Adrenal gland (tissue), 19 donors: ENCODE data around the gene LRRC19. TPM values are rescaled to one million over a fixed set of nuclear protein-coding genes. Genes with fewer than 3 reads are reported as not detected.

Experiments used
- DNase-seq, 7 donors: peaks; one replicate each; pipeline ENCODE4 v3.0.0-alpha.2; 2019 to 2020
- H3K27ac ChIP-seq, 5 donors: fragments of 200-600 bp; sonication (generic) in 4 of 5; 1 replicate in 3 of 5; 2 replicates in 2 of 5; pipeline versions ENCODE4 v1.5.1 to v1.8.0; 2016 to 2020; ENCODE audit warnings: mild to moderate bottlenecking in 1 of 5
- H3K27me3 ChIP-seq: fragments of 200-600 bp; 2 replicates; pipeline ENCODE4 v1.8.0; 2021
- H3K36me3 ChIP-seq, 2 donors: fragments of 200-600 bp; replicated peaks in 1 of 2; 1 replicate in 1 of 2; 2 replicates in 1 of 2; pipeline versions ENCODE4 v1.5.1 to v1.8.0; 2018 to 2022
- H3K4me1 ChIP-seq, 2 donors: fragments of 200-600 bp; replicated peaks in 1 of 2; 1 replicate in 1 of 2; 2 replicates in 1 of 2; pipeline versions ENCODE4 v1.5.1 to v1.8.0; 2018 to 2021
- H3K4me3 ChIP-seq, 4 donors: fragments of 200-600 bp; sonication (generic) in 3 of 4; one replicate each; pipeline ENCODE4 v1.5.1; 2016 to 2018
- H3K9me3 ChIP-seq, 3 donors: fragments of 200-600 bp; sonication (generic) in 1 of 3; replicated peaks in 1 of 3; 1 replicate in 2 of 3; 2 replicates in 1 of 3; pipeline versions ENCODE4 v1.5.1 to v1.8.0; 2016 to 2021
- POLR2A ChIP-seq, 2 donors: fragments of 450-650 bp; IDR thresholded peaks; one replicate each; pipeline ENCODE4 v1.6.1; 2017; ENCODE audit warnings: antibody characterized with exemption in 2 of 2, mild to moderate bottlenecking in 2 of 2, moderate library complexity in 1 of 2
- WGBS, 4 donors: extraction: QIAGEN DNeasy Blood & Tissue Kit in 2 of 4; methylation state at CpG; one replicate each; pipeline versions ENCODE4 v1.1.5 to v1.1.7; 2013 to 2017; 5-methylcytosine and 5-hydroxymethylcytosine counted together
- intact Hi-C, 2 donors: fragments of 100-400 bp; cut with DNase I; formaldehyde crosslinking; loops; one replicate each; pipeline versions ENCODE4 v1.14.1 to v1.15.0; 2022 to 2023
- long read RNA-seq, 10 donors: library from polyadenylated mRNA in 3 of 10; unstranded in 2 of 10; stranded (forward) in 1 of 10; transcript quantifications; one replicate each; pipeline ENCODE4 v2.0.0 and lab custom pipeline, GENCODE V29; 2021 to 2026
- polyA plus RNA-seq, 3 donors: library from polyadenylated mRNA; stranded (reverse); fragments of 200-250 nt in 2 of 3; fragments of 350-450 nt in 1 of 3; fragmentation: Illumina TruSeq in 1 of 3; extraction: RNeasy Lipid Tissue Mini Kit (QIAGEN cat#74804) in 1 of 3; gene quantifications; one replicate each; pipeline ENCODE4 v1.2.3, GENCODE V29; 2013 to 2014
- total RNA-seq, 9 donors: library from RNA; depleted of rRNA in 4 of 9; stranded (reverse); fragments of >200 nt in 4 of 9; fragments of 120-200 nt in 1 of 9; fragmentation: NEBNext Ultra II Directional in 1 of 9; extraction: Animal tissue kit (Norgen Biotek cat#: 25700) in 1 of 9; gene quantifications; one replicate each; pipeline versions ENCODE4 v1.1.0 to v1.2.4, GENCODE V29; 2013 to 2023
- TF ChIP-seq, protein P1 (sequence below), 6 experiments: fragments of 450-650 bp in 4 of 6; fragments of 200-600 bp in 2 of 6; sonication (generic) in 1 of 6; IDR thresholded peaks; 1 replicate in 5 of 6; 2 replicates in 1 of 6; pipeline versions ENCODE4 v1.5.1 to v1.8.0; 2016 to 2021; ENCODE audit warnings: antibody characterized with exemption in 6 of 6, mild to moderate bottlenecking in 2 of 6, moderate library complexity in 1 of 6
- donor health status: healthy with polysubstance abuse.
- donor health status: Bipolar disorder and iron deficiency.
- donor health status: DM: yes; HTN: yes; CAD: no.
- donor health status: DM: no; HTN: no; CAD: no.
- donor health status: DM: no; HTN: no; CAD: no.
- donor health status: DM: yes; HTN: yes; CAD: no.

Gene LRRC19, protein sequence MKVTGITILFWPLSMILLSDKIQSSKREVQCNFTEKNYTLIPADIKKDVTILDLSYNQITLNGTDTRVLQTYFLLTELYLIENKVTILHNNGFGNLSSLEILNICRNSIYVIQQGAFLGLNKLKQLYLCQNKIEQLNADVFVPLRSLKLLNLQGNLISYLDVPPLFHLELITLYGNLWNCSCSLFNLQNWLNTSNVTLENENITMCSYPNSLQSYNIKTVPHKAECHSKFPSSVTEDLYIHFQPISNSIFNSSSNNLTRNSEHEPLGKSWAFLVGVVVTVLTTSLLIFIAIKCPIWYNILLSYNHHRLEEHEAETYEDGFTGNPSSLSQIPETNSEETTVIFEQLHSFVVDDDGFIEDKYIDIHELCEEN
- not detected for total RNA-seq
- polyA plus RNA-seq, result not detected
- long read RNA-seq, donor 1, partial matches to known transcripts, result 5 of 10 reads
- long read RNA-seq, donor 1, other reads (novel, unspliced or antisense), result 5 of 10 reads
- long read RNA-seq, donor 2, result 0 reads
- long read RNA-seq, donor 3, result 0 reads
- long read RNA-seq, donor 4, partial matches to known transcripts, result 0 of 1 reads
- long read RNA-seq, donor 4, other reads (novel, unspliced or antisense), result 1 of 1 reads
- long read RNA-seq, donor 5, result 0 reads
- long read RNA-seq, donor 6, result 0 reads
- long read RNA-seq, donor 7, result 0 reads
- long read RNA-seq, donor 8, result 0 reads
- long read RNA-seq, donor 9, result 0 reads
- long read RNA-seq, donor 10, result 0 reads

DNA sequence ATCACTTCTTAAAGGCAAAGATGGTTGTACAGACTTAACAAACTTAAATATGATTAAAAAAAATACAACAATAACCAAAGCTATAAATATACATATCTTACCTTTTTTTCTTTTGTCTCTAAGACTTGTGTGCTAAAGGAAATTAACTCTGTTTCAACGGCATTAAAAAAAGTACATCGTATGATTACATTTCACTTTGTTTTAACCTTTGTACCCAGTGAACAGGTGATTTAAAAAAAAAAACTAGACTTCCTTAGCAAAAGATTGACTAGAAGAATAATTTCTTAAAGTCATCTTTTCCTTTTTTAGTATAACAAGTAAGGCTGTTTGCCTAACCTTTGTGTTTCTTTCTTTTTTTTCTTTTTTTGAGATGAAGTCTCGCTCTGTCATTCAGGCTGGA, at the start of gene LRRC19:
LRRC19 (minus strand) TSS at position 182 of the 400 bp plus-strand sequence. CDS start 5,978 bp downstream, outside the sequence.
- Histone ChIP-seq H3K27me3 (no peaks in the 10 kb centered on the region), H3K9me3 (no peaks in the 10 kb centered on the region), H3K4me3 (no peak within 1 kb of the TSS), H3K4me1 (no peaks in the 10 kb centered on the region), H3K36me3 (no peaks in the 10 kb centered on the region), H3K27ac (no peak within 1 kb of the TSS)
- intact Hi-C loops, result no loop called here
- no peak for DNase-seq
- TF ChIP-seq POLR2A (IDR thresholded peaks at IDR 0.05), result no peak
- TF ChIP-seq, protein P1, sequence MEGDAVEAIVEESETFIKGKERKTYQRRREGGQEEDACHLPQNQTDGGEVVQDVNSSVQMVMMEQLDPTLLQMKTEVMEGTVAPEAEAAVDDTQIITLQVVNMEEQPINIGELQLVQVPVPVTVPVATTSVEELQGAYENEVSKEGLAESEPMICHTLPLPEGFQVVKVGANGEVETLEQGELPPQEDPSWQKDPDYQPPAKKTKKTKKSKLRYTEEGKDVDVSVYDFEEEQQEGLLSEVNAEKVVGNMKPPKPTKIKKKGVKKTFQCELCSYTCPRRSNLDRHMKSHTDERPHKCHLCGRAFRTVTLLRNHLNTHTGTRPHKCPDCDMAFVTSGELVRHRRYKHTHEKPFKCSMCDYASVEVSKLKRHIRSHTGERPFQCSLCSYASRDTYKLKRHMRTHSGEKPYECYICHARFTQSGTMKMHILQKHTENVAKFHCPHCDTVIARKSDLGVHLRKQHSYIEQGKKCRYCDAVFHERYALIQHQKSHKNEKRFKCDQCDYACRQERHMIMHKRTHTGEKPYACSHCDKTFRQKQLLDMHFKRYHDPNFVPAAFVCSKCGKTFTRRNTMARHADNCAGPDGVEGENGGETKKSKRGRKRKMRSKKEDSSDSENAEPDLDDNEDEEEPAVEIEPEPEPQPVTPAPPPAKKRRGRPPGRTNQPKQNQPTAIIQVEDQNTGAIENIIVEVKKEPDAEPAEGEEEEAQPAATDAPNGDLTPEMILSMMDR (IDR thresholded peaks at IDR 0.05), result no peak
- WGBS, 4 donors, result 93 to 97% (median 96%) methylated on average over 3 of the region's 3 CpGs

DNA sequence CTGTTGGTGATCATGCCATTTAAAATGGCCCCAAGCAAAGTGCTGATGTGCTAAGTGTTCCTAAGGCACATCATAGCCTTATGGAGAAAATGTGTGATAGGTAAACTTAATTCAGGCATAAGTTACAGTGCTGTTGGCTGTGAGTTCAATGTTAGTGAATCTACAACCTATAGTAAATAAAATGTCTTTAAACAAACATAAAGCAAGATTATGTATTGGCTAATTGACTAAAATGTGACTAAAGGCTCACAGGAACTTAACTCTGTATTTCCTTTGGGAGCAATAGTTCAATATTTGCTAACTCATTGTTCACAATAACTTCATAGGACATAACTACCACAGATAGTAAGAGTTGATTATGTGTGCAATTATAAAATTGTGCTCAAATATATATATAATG, 49.4 kb upstream of the LRRC19 start:
- Histone ChIP-seq H3K4me1 (peaks cover 6 to 21% of the 10 kb centered on the region in 2 donors), H3K9me3 (no peaks in the 10 kb centered on the region), H3K4me3 (no peak overlapping the region), H3K27me3 (no peaks in the 10 kb centered on the region), H3K36me3 (no peaks in the 10 kb centered on the region), H3K27ac (no peak overlapping the region)
- TF ChIP-seq, protein P1 (IDR thresholded peaks at IDR 0.05), result no peak
- TF ChIP-seq POLR2A (IDR thresholded peaks at IDR 0.05), result no peak
- intact Hi-C loops, result no loop called here
- no peak for DNase-seq

DNA sequence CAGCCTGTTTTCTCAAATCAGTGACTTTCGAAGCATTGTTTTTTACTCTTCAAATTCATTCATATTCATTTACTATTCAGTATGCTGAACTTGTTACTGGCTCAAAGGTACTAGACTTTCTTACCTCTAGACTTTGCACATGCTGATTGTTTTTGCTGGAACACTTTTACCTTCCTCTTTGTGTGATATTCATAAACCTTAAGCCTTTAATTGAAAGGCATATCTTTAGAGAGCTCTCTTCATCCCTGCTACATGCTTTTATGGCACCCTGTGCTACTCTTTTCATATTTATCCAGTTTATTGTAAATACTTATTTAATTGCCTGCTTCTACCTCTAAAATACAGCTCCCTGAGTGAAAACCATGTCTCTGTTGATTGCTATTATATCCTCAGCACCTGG, 48.7 kb upstream of the LRRC19 start:
- Histone ChIP-seq H3K27ac (peak overlapping the region in 1 of 5 donors; percentile 5), H3K9me3 (no peaks in the 10 kb centered on the region), H3K4me3 (no peak overlapping the region), H3K4me1 (peaks cover 4 to 14% of the 10 kb centered on the region in 2 donors), H3K36me3 (no peaks in the 10 kb centered on the region), H3K27me3 (no peaks in the 10 kb centered on the region)
- TF ChIP-seq, protein P1 (IDR thresholded peaks at IDR 0.05), result no peak
- no peak for TF ChIP-seq POLR2A (IDR thresholded peaks at IDR 0.05)
- intact Hi-C loops, result no loop called here
- WGBS, 4 donors, result 84 to 95% (median 86%) methylated on average over 1 of the region's 1 CpG
- DNase-seq, result no peak

DNA sequence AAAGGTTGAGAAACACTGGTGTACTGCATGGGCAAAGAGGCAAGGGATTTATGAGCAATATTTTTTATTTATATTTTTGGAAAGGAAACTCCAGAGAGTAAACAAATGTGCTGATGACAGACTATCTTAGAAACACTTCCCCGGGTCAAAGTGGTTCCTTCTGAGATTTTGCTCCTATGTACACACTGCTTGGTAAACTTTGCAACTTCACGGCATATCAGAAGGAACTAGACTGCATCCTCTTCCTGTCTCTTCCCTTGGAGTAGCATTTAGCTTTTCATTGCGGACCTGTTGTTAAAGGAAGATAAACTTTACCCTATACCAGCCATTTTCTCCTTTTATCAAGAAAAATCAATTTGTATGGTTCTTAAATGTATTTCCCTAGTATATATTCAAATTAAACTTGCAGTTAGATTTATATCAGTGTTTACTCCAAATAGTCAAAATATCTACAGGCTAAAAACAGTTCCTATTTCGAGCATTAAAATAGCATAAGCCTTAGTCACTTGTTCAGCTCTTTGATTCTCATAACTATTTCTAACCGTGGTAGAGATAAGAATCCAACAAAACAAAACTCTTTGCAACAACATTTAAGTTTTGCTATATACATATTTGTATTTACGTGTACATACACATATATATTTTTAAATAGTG, 48.0 kb upstream of the LRRC19 start:
- no peaks in the 10 kb centered on the region for H3K27me3 ChIP-seq
- H3K36me3 ChIP-seq, result no peaks in the 10 kb centered on the region
- H3K4me3 ChIP-seq, result no peak overlapping the region
- intact Hi-C loops, result no loop called here
- peaks cover 0 to 11% of the 10 kb centered on the region in 2 donors for H3K4me1 ChIP-seq
- H3K27ac ChIP-seq, result peak overlapping the region in 2 of 5 donors; percentile 5 to 19
- TF ChIP-seq, protein P1 (IDR thresholded peaks at IDR 0.05), result no peak
- no peak for TF ChIP-seq POLR2A (IDR thresholded peaks at IDR 0.05)
- no peaks in the 10 kb centered on the region for H3K9me3 ChIP-seq
- DNase-seq, result no peak
- 32 to 41% (median 37%) methylated on average over 6 of the region's 6 CpGs for WGBS, 4 donors
